ENCODE measurements around the gene MTA3.

DNA sequence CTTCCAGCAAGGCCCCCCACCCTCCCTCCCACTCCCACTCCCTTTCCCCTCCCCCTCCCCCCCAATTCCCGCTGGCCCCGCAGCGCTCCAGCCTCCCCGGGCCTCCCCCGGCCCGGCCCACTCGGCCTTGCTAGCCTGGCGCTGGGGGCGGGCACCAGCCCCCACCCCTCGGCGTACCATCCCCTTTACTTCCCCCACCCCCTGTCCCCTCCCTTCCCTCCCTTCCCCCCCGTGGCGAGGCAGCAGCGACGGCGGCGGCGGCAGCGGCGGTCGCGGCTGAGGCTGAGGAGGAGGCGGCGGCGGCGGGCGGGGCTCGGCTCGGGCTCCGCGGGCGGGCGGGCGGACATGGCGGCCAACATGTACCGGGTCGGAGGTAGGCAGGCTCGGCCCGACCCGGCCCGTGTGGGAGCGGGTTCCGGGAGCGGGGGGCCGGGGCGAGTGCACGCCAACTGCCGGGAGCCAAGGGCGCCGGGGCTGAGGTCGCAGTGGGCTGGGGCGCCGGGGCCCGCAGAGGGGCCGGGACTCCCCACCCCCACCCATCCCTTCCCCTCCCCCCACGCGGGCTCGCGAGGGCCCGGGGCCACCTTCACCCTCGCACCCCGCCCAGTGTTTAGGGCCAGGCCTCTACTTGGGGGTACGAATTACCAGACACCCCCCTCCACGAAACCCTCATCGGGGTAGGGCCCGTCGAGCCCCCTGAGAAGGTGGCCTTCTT is at the start of gene MTA3:
- TF ChIP-seq EZH2 (IDR thresholded peaks at IDR 0.05) = no peak
- no peak for TF ChIP-seq POLR2AphosphoS5 (IDR thresholded peaks at IDR 0.05; ENCODE audit: borderline replicate concordance, low read depth, low read length)
